Esophagus mucosa (tissue), 1 donor: ENCODE results near the gene GID8. TPM values are rescaled to one million over a fixed set of nuclear protein-coding genes. Genes with fewer than 3 reads are reported as not detected.

ENCODE experiments used
- ATAC-seq: fragments of 200-7000 bp; cut with Tn5 transposase; one replicate; pipeline ENCODE4 v1.9.1; 2020
- total RNA-seq: library from RNA; stranded (reverse); gene quantifications from one replicate; pipeline ENCODE4 v1.2.4, GENCODE V29; 2023
- donor health status: DM: yes; HTN: yes; CAD: no.

GID8 gene
- total RNA-seq, 1 donor from 2014 or later, result 42.7 TPM

GRCh38 chr20:62944746-62945145 is 6.8 kb downstream of the GID8 start:
- ATAC-seq, result no peak

- no peak for ATAC-seq
Observed at GRCh38 chr20:62945771-62946339, 7.9 kb downstream of the GID8 start.

- ATAC-seq, result no peak
Observed at GRCh38 chr20:62946918-62947317, 9.0 kb downstream of the GID8 start.

- ATAC-seq, result no peak
Observed at GRCh38 chr20:62947532-62948300, 9.8 kb downstream of the GID8 start.

- ATAC-seq, result no peak
Observed at GRCh38 chr20:62949153-62949821, 11.3 kb downstream of the GID8 start.

GRCh38 chr20:62949962-62950361 is 12.0 kb downstream of the GID8 start:
- ATAC-seq, result no peak

GRCh38 chr20:62950741-62951140 is 12.8 kb downstream of the GID8 start:
- no peak for ATAC-seq

- ATAC-seq, result no peak
Observed at GRCh38 chr20:62951143-62951895, 13.4 kb downstream of the GID8 start.

GRCh38 chr20:62951896-62952372 is 14.0 kb downstream of the GID8 start:
- ATAC-seq, result no peak

GRCh38 chr20:62952373-62952967 is 14.5 kb downstream of the GID8 start, which contains the start of gene SLC17A9:
SLC17A9 (plus strand) TSS chr20:62952709; CDS start chr20:62952831, 122 bp downstream.
- ATAC-seq, result peak; percentile 45

- peak; percentile 12 for ATAC-seq
Observed at GRCh38 chr20:62952968-62953838, 15.3 kb downstream of the GID8 start.

- ATAC-seq, result peak; percentile 62
Observed at GRCh38 chr20:62953839-62954703, 16.1 kb downstream of the GID8 start.

GRCh38 chr20:62955519-62956386 is 17.8 kb downstream of the GID8 start:
- no peak for ATAC-seq

- ATAC-seq, result no peak
Observed at GRCh38 chr20:62956387-62957135, 18.6 kb downstream of the GID8 start.

- no peak for ATAC-seq
Observed at GRCh38 chr20:62957136-62958117, 19.5 kb downstream of the GID8 start.

GRCh38 chr20:62958388-62959100 is 20.6 kb downstream of the GID8 start:
- ATAC-seq, result no peak
